Pancreas (tissue), 10 donors: ENCODE results near the gene PHKA1. TPM values are rescaled to one million over a fixed set of nuclear protein-coding genes. Genes with fewer than 3 reads are reported as not detected.
A peak's percentile ranks its signal among the peaks of the same experiment; 100 is the strongest.
"Not testable (repeated sequence)": the region's sequence is repeated elsewhere in the genome, so short reads cannot be mapped to it uniquely, and the experiment has no call there.

ENCODE experiments used
- ATAC-seq, 4 donors: fragments of 200-7000 bp; cut with Tn5 transposase; one replicate each; pipeline versions ENCODE4 v1.8.0 to v1.9.1; 2020; ENCODE audit warnings: mild to moderate bottlenecking in 4 of 4, moderate library complexity in 4 of 4
- DNase-seq, 6 donors: peaks; one replicate each; pipeline ENCODE4 v3.0.0-alpha.2; 2020
- FAIRE-seq: peaks from 2 replicates; lab custom pipeline; 2012; peaks lifted over from hg19 to GRCh38; lab: Jason Lieb, UNC
- H3K27ac ChIP-seq, 4 donors: fragments of 200-600 bp; sonication (generic); 1 replicate in 3 of 4; 2 replicates in 1 of 4; pipeline versions ENCODE4 v1.5.0 to v1.8.0; 2020
- H3K27me3 ChIP-seq, 4 donors: fragments of 200-600 bp; one replicate each; pipeline ENCODE4 v1.8.0; 2021
- H3K36me3 ChIP-seq, 3 donors: fragments of 200-600 bp; sonication (generic) in 1 of 3; one replicate each; pipeline versions ENCODE4 v1.5.0 to v1.8.0; 2020 to 2021
- H3K4me1 ChIP-seq, 3 donors: fragments of 200-600 bp; one replicate each; pipeline ENCODE4 v1.8.0; 2021
- H3K4me3 ChIP-seq, 4 donors: fragments of 200-600 bp; sonication (generic) in 2 of 4; one replicate each; pipeline versions ENCODE4 v1.5.0 to v1.8.0; 2020 to 2021
- H3K9me3 ChIP-seq, 4 donors: fragments of 200-600 bp; one replicate each; pipeline ENCODE4 v1.8.0; 2021
- CTCF ChIP-seq, 4 donors: fragments of 200-600 bp; sonication (generic) in 3 of 4; IDR thresholded peaks; one replicate each; pipeline versions ENCODE4 v1.5.0 to v1.8.0; 2021; ENCODE audit warnings: antibody characterized with exemption in 4 of 4
- WGBS, 2 donors: extraction: QIAGEN DNeasy Blood & Tissue Kit; methylation state at CpG; one replicate each; pipeline ENCODE4 v1.1.7; 2013; 5-methylcytosine and 5-hydroxymethylcytosine counted together
- intact Hi-C, 3 donors: fragments of 100-400 bp; cut with DNase I; formaldehyde crosslinking; loops; one replicate each; pipeline versions ENCODE4 v1.11.1 to v1.14.2; 2022
- polyA plus RNA-seq, 2 donors: library from polyadenylated mRNA; stranded (reverse); fragments of 200-250 nt; gene quantifications; one replicate each; pipeline ENCODE4 v1.2.3, GENCODE V29; 2013
- total RNA-seq, 6 donors: library from RNA; stranded (reverse); fragmentation: NEBNext Ultra II Directional in 4 of 6; extraction: Animal tissue kit (Norgen Biotek cat#: 25700) in 4 of 6; gene quantifications; one replicate each; pipeline versions ENCODE4 v1.2.1 to v1.2.4, GENCODE V29; 2021 to 2023
- donor health status: healthy with polysubstance abuse.
- donor health status: DM: no; HTN: no; CAD: no; lungs with moderate emphysema.
- donor health status: DM: no; HTN: no; CAD: no.
- donor health status: control.
- donor health status: control.
- donor health status: Bipolar disorder and iron deficiency.
- donor health status: DM: yes; HTN: yes; CAD: no.
- donor health status: DM: no; HTN: no; CAD: no.
- donor health status: DM: no; HTN: no; CAD: no.
- donor health status: DM: yes; HTN: yes; CAD: no.

PHKA1 gene
- total and polyA plus RNA-seq, 8 donors, result 3.5 to 7.4 (median 5.0) TPM

- DNase-seq (peak in 2 of 6 donors; percentile 11 to 18), ATAC-seq (peak; percentile 80 to 90 (median 87))
Measured at GRCh38 chrX:72685810-72686456, 28.2 kb downstream of the PHKA1 start.

GRCh38 chrX:72685018-72685417 is 29.1 kb downstream of the PHKA1 start:
- ATAC-seq (no peak), DNase-seq (no peak), FAIRE-seq (peak; percentile 57)
- peaks cover 0 to 9% (median 0%) of the 10 kb centered on the region in 3 donors for H3K4me1 ChIP-seq
- whole genome bisulfite sequencing, 2 donors, result 60 to 62% methylated on average over 1 of the region's 1 CpG
- H3K27me3 ChIP-seq, result no peaks in the 10 kb centered on the region
- H3K9me3 ChIP-seq, result no peaks in the 10 kb centered on the region
- no peak for TF ChIP-seq CTCF (IDR thresholded peaks at IDR 0.05)
- H3K36me3 ChIP-seq, result no peaks in the 10 kb centered on the region
- no peak overlapping the region for H3K27ac ChIP-seq
- intact Hi-C loops, result no loop called here
- H3K4me3 ChIP-seq, result no peak overlapping the region

More at GRCh38 chrX:72685810-72686456, 28.2 kb downstream of the PHKA1 start:
- WGBS, 2 donors, result 30 to 45% methylated on average over 4 of the region's 4 CpGs
- Histone ChIP-seq H3K4me1 (peaks cover 0 to 9% (median 0%) of the 10 kb centered on the region in 3 donors), H3K27ac (peak overlapping the region in 1 of 4 donors; percentile 17), H3K27me3 (no peaks in the 10 kb centered on the region), H3K9me3 (no peaks in the 10 kb centered on the region), H3K4me3 (no peak overlapping the region), H3K36me3 (no peaks in the 10 kb centered on the region)
- FAIRE-seq, result no peak
- intact Hi-C loops, result no loop called here
- TF ChIP-seq CTCF (IDR thresholded peaks at IDR 0.05), result no peak

- Histone ChIP-seq H3K27me3 (no peaks in the 10 kb centered on the region), H3K4me1 (peaks cover 0 to 9% (median 0%) of the 10 kb centered on the region in 3 donors), H3K27ac (no peak overlapping the region), H3K36me3 (no peaks in the 10 kb centered on the region), H3K4me3 (no peak overlapping the region), H3K9me3 (no peaks in the 10 kb centered on the region)
- ATAC-seq (no peak), FAIRE-seq (peak; percentile 96), DNase-seq (no peak)
- intact Hi-C loops, result no loop called here
- WGBS, 2 donors, result 85 to 95% methylated on average over 1 of the region's 1 CpG
- no peak for TF ChIP-seq CTCF (IDR thresholded peaks at IDR 0.05)
Measured at GRCh38 chrX:72683631-72684030, 30.5 kb downstream of the PHKA1 start.

GRCh38 chrX:72676465-72676864 is 37.6 kb downstream of the PHKA1 start:
- intact Hi-C loops, result no loop called here
- Histone ChIP-seq H3K4me1 (no peaks in the 10 kb centered on the region), H3K9me3 (no peaks in the 10 kb centered on the region), H3K27ac (no peak overlapping the region), H3K4me3 (no peak overlapping the region), H3K27me3 (no peaks in the 10 kb centered on the region), H3K36me3 (no peaks in the 10 kb centered on the region)
- no peak for DNase-seq
- no peak for FAIRE-seq
- TF ChIP-seq CTCF (IDR thresholded peaks at IDR 0.05), result no peak
- no peak for ATAC-seq
- 69 to 96% methylated on average over 2 of the region's 2 CpGs for WGBS, 2 donors

- intact Hi-C loops, H3K4me1 ChIP-seq, H3K27me3 ChIP-seq, DNase-seq, H3K36me3 ChIP-seq, H3K9me3 ChIP-seq, FAIRE-seq, ATAC-seq, H3K4me3 ChIP-seq, H3K27ac ChIP-seq: not testable (repeated sequence)
- 73 to 91% methylated on average over 1 of the region's 1 CpG for WGBS, 2 donors
Measured at GRCh38 chrX:72673951-72674350, 40.2 kb downstream of the PHKA1 start.

- not testable (repeated sequence) for H3K4me1 ChIP-seq
Measured at GRCh38 chrX:72669508-72669907, 44.6 kb downstream of the PHKA1 start.

More at GRCh38 chrX:72669508-72669907, 44.6 kb downstream of the PHKA1 start:
- intact Hi-C loops, H3K4me3 ChIP-seq, H3K36me3 ChIP-seq, ATAC-seq, H3K9me3 ChIP-seq, H3K27me3 ChIP-seq, H3K27ac ChIP-seq, DNase-seq, FAIRE-seq: not testable (repeated sequence)
- 94 to 97% methylated on average over 4 of the region's 5 CpGs for WGBS, 2 donors
